ENCODE measurements around the gene C10orf143. TPM values are rescaled to one million over a fixed set of nuclear protein-coding genes. Genes with fewer than 3 reads are reported as not detected.

Gene C10orf143
- total RNA-seq, 5 donors from 2014 or later (not counting 1 experiment from before 2014, with no cell fraction given), result 7.6 to 14.6 (median 12.3) TPM

DNA sequence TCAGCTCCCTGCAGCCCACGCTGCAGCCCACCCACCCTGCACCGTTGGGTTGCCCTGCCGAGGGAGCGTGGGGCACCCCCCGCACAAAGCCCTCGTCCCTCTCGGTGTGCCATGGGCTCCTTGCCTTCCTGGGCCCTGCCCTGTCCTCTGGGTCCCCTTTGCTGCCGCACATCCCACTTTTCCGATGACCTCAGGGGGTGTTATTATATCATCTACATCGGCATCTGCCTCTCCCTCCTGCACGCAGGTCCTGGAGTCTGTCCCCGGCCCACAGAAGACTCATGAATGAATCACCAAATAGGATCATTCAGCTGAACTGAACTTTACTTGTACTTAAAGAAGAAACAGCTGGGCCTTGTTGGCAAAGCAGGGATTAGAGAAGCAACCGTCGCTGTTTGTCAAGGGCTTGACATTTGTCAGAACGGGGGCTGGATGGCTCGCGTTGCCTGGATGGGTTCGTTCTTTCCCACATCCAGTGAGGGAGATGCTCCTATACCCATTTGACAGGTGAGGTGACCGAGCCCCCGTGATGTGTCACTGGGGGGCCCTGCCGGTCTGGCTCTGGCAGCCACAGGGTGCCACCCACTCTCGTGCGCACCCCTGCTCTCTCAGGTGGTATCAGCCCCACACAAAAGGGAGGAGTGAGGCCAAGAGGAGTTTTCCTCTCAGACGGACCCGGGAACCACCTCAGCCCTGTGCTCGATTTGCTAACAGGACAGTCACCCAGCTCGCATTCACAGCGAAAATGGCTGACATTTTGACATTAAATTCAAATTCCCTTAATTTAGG lies 87.9 kb downstream of the C10orf143 start:
- Mint-ChIP-seq H3K4me3 (no peak overlapping the region), H3K27ac (no peak overlapping the region), H3K36me3 (no peaks in the 10 kb centered on the region), H3K9me3 (no peaks in the 10 kb centered on the region), H3K27me3 (peaks cover 0 to 3% of the 10 kb centered on the region in 2 donors), H3K4me1 (peaks cover 0 to 3% (median 0%) of the 10 kb centered on the region in 3 donors)
- H3K27me3 ChIP-seq (replicated peaks in 1 of 2; ENCODE audit: control insufficient read depth in 2 of 2, extremely low read depth in 1 of 2, insufficient read depth in 2 of 2, low read length in 1 of 2), result peaks cover 0 to 10% of the 10 kb centered on the region in 2 experiments
- no peaks in the 10 kb centered on the region for H3K9me3 ChIP-seq
- DNase-seq (peak in 1 of 35 experiments; percentile 4), ATAC-seq (replicated peaks in 1 of 4) (no peak)
- H3K36me3 ChIP-seq (ENCODE audit: control insufficient read depth in 2 of 2, extremely low read depth in 1 of 2, insufficient read depth in 1 of 2, low read length in 1 of 2), result no peaks in the 10 kb centered on the region
- CTCF ChIA-PET, result no interaction called here
- no peak overlapping the region for H3K27ac ChIP-seq (ENCODE audit: low read length)
- POLR2A ChIA-PET, result no interaction called here
- no peak overlapping the region for H3K4me3 ChIP-seq (ENCODE audit: control insufficient read depth in 1 of 2, extremely low read depth in 1 of 2, low read length in 1 of 2)
- WGBS (ENCODE audit: insufficient coverage), result 86% methylated on average over 15 of the region's 28 CpGs
- H3K4me1 ChIP-seq (ENCODE audit: control insufficient read depth in 1 of 2, extremely low read depth in 1 of 2, insufficient read depth in 2 of 2, low read length in 2 of 2), result no peaks in the 10 kb centered on the region

DNA sequence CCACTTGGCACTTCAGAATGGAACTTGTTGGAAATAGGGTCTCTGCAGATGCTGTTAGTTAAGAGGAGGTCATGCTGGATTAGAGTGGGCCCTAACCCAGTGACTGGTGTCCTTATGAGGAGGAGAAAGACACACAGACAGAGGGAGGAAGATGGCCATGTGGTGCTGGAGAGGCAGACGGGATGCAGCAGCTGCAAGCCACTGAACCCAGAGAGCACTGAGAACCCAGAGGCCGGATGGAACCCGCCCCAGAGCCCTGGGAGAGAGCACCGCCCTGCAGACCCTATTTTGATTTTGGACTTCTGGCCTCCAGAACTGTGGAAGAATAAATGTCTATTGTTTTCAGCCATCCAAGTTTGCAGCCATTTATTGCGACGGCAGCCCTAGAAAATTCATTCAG lies 88.5 kb downstream of the C10orf143 start:
- Mint-ChIP-seq H3K9me3 (no peaks in the 10 kb centered on the region), H3K27me3 (peaks cover 0 to 3% of the 10 kb centered on the region in 2 donors), H3K27ac (no peak overlapping the region), H3K4me3 (no peak overlapping the region), H3K4me1 (peaks cover 0 to 3% (median 0%) of the 10 kb centered on the region in 3 donors), H3K36me3 (no peaks in the 10 kb centered on the region)
- ChIA-PET POLR2A (no interaction called here), CTCF (no interaction called here)
- H3K36me3 ChIP-seq (ENCODE audit: control insufficient read depth in 2 of 2, extremely low read depth in 1 of 2, insufficient read depth in 1 of 2, low read length in 1 of 2), result no peaks in the 10 kb centered on the region
- DNase-seq (peak in 1 of 35 experiments; percentile 11), ATAC-seq (replicated peaks in 1 of 4) (no peak)
- H3K9me3 ChIP-seq, result no peaks in the 10 kb centered on the region
- no peaks in the 10 kb centered on the region for H3K4me1 ChIP-seq (ENCODE audit: control insufficient read depth in 1 of 2, extremely low read depth in 1 of 2, insufficient read depth in 2 of 2, low read length in 2 of 2)
- WGBS (ENCODE audit: insufficient coverage), result 72% methylated on average over 5 of the region's 6 CpGs
- no peak overlapping the region for H3K4me3 ChIP-seq (ENCODE audit: control insufficient read depth in 1 of 2, extremely low read depth in 1 of 2, low read length in 1 of 2)
- H3K27me3 ChIP-seq (replicated peaks in 1 of 2; ENCODE audit: control insufficient read depth in 2 of 2, extremely low read depth in 1 of 2, insufficient read depth in 2 of 2, low read length in 1 of 2), result peaks cover 0 to 11% of the 10 kb centered on the region in 2 experiments
- H3K27ac ChIP-seq (ENCODE audit: low read length), result no peak overlapping the region

DNA sequence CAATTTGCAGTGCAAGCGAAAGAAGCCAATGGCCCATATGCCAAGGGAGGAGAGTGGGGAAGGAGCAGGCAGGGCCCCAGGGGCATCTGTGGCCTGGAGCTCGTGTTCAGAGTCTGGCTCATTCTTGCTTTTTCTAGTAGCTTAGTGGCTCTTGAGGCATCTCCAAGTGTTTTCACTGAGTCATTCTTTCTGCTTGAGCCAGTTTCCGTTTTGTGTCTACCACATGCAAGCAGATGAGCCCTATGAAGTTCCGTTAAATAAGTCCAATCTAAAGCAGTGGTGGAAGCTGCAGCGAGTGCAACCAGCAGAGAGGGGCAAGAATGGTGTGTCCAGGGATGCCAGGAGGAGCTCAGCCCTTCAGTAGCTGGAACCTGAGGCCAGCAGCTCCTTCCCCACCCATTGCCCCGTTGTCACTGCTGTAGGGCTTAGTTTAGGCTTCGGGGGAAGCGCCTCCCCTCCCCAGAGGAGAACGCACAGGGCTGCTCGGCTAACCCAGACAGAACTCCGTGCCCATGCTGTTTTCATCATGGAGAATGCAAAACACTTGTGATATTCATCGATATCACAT lies 89.2 kb downstream of the C10orf143 start:
- no peak overlapping the region for H3K27ac ChIP-seq (ENCODE audit: low read length)
- Mint-ChIP-seq H3K4me3 (no peak overlapping the region), H3K27me3 (peaks cover 0 to 3% of the 10 kb centered on the region in 2 donors), H3K9me3 (no peaks in the 10 kb centered on the region), H3K4me1 (peaks cover 0 to 3% (median 0%) of the 10 kb centered on the region in 3 donors), H3K27ac (no peak overlapping the region), H3K36me3 (no peaks in the 10 kb centered on the region)
- 73% methylated on average over 11 of the region's 12 CpGs for WGBS (ENCODE audit: insufficient coverage)
- peaks cover 0 to 10% of the 10 kb centered on the region in 2 experiments for H3K27me3 ChIP-seq (replicated peaks in 1 of 2; ENCODE audit: control insufficient read depth in 2 of 2, extremely low read depth in 1 of 2, insufficient read depth in 2 of 2, low read length in 1 of 2)
- peak in 1 of 35 experiments; percentile 22 for DNase-seq
- H3K36me3 ChIP-seq (ENCODE audit: control insufficient read depth in 2 of 2, extremely low read depth in 1 of 2, insufficient read depth in 1 of 2, low read length in 1 of 2), result no peaks in the 10 kb centered on the region
- H3K4me3 ChIP-seq (ENCODE audit: control insufficient read depth in 1 of 2, extremely low read depth in 1 of 2, low read length in 1 of 2), result no peak overlapping the region
- ChIA-PET POLR2A (no interaction called here), CTCF (no interaction called here)
- ATAC-seq (replicated peaks in 1 of 4), result no peak
- H3K4me1 ChIP-seq (ENCODE audit: control insufficient read depth in 1 of 2, extremely low read depth in 1 of 2, insufficient read depth in 2 of 2, low read length in 2 of 2), result no peaks in the 10 kb centered on the region
- no peaks in the 10 kb centered on the region for H3K9me3 ChIP-seq

DNA sequence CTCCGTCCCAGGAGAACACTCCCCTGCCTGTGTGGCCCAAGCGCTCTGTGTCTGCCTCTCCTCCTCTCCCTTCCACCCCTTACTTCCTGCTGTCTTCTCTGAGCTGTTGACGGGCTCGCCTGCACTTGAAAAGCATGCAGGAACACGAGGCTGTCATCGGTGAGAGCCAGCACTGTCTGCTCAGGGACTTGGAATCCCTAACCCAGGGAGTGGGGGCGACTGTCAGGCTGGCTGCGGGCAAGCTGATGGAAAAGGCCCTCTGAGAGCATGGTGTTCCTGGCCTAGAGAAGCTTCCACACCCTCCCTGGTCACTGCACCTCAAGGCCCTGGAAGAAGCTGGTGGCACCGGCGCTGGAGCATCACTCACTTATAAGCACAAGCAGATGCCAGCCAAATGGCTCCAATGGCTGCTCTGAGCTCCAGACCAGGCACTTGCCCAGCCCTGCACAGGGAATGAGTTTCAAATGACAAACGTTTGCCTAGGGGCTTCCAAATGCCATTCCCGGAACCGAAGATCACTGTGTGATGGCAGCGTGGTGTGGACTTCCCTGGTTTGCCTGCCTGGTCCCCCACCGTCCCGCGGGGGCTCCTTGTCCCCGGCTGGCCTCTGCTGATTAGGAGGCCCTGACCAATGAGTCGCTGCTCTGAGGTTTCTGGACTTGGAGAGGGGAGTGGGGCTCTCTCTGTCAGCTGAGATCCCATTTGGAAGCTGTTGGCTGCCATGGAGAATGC lies 89.8 kb downstream of the C10orf143 start:
- no peak overlapping the region for H3K27ac ChIP-seq (ENCODE audit: low read length)
- CTCF ChIA-PET, result no interaction called here
- no peaks in the 10 kb centered on the region for H3K9me3 ChIP-seq
- Mint-ChIP-seq H3K36me3 (no peaks in the 10 kb centered on the region), H3K4me1 (peaks cover 0 to 3% (median 0%) of the 10 kb centered on the region in 3 donors), H3K9me3 (no peaks in the 10 kb centered on the region), H3K4me3 (no peak overlapping the region), H3K27me3 (peaks cover 0 to 3% of the 10 kb centered on the region in 2 donors), H3K27ac (no peak overlapping the region)
- H3K27me3 ChIP-seq (replicated peaks in 1 of 2; ENCODE audit: control insufficient read depth in 2 of 2, extremely low read depth in 1 of 2, insufficient read depth in 2 of 2, low read length in 1 of 2), result peaks cover 0 to 10% of the 10 kb centered on the region in 2 experiments
- 69% methylated on average over 19 of the region's 19 CpGs for WGBS (ENCODE audit: insufficient coverage)
- ATAC-seq (replicated peaks in 1 of 4), result no peak
- no peaks in the 10 kb centered on the region for H3K4me1 ChIP-seq (ENCODE audit: control insufficient read depth in 1 of 2, extremely low read depth in 1 of 2, insufficient read depth in 2 of 2, low read length in 2 of 2)
- no peak overlapping the region for H3K4me3 ChIP-seq (ENCODE audit: control insufficient read depth in 1 of 2, extremely low read depth in 1 of 2, low read length in 1 of 2)
- no peak for DNase-seq
- H3K36me3 ChIP-seq (ENCODE audit: control insufficient read depth in 2 of 2, extremely low read depth in 1 of 2, insufficient read depth in 1 of 2, low read length in 1 of 2), result no peaks in the 10 kb centered on the region
- POLR2A ChIA-PET, result no interaction called here

DNA sequence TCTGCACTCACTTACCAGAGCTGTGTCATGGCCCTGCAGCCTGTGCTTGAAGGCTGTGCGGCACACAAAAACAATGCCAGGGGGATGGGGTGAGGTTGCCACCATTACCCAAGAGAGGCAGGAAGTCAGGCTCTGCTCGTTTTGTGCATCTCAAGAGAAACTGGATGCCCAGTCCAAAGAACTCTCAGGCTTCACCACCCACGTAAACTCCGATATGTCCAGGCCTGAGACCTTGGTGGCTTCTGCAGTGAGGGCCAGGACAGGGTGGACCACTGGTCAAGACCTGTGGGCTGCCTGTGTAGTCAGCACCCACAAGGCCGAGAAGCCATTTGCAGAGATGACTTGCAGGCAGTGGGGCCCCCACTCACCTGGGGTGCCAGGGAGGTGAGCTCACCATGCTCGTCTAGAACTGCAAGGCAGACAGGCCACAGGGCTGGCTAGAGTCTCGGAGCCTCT lies 91.9 kb downstream of the C10orf143 start:
- H3K9me3 Mint-ChIP-seq, result no peaks in the 10 kb centered on the region
- H3K27me3 Mint-ChIP-seq, result no peaks in the 10 kb centered on the region
- no peak overlapping the region for H3K4me3 ChIP-seq (ENCODE audit: control insufficient read depth in 1 of 2, extremely low read depth in 1 of 2, low read length in 1 of 2)
- ChIA-PET CTCF (no interaction called here), POLR2A (no interaction called here)
- H3K36me3 ChIP-seq (ENCODE audit: control insufficient read depth in 2 of 2, extremely low read depth in 1 of 2, insufficient read depth in 1 of 2, low read length in 1 of 2), result no peaks in the 10 kb centered on the region
- H3K27ac ChIP-seq (ENCODE audit: low read length), result no peak overlapping the region
- ATAC-seq (replicated peaks in 1 of 4) (no peak), DNase-seq (peak in 1 of 35 experiments; percentile 2)
- no peaks in the 10 kb centered on the region for H3K36me3 Mint-ChIP-seq
- no peak overlapping the region for H3K4me3 Mint-ChIP-seq
- 73% methylated on average over 5 of the region's 7 CpGs for WGBS (ENCODE audit: insufficient coverage)
- peaks cover 0 to 14% of the 10 kb centered on the region in 2 experiments for H3K27me3 ChIP-seq (replicated peaks in 1 of 2; ENCODE audit: control insufficient read depth in 2 of 2, extremely low read depth in 1 of 2, insufficient read depth in 2 of 2, low read length in 1 of 2)
- no peaks in the 10 kb centered on the region for H3K4me1 ChIP-seq (ENCODE audit: control insufficient read depth in 1 of 2, extremely low read depth in 1 of 2, insufficient read depth in 2 of 2, low read length in 2 of 2)
- H3K4me1 Mint-ChIP-seq, result peaks cover 0 to 3% (median 0%) of the 10 kb centered on the region in 3 donors
- no peak overlapping the region for H3K27ac Mint-ChIP-seq
- H3K9me3 ChIP-seq, result no peaks in the 10 kb centered on the region

DNA sequence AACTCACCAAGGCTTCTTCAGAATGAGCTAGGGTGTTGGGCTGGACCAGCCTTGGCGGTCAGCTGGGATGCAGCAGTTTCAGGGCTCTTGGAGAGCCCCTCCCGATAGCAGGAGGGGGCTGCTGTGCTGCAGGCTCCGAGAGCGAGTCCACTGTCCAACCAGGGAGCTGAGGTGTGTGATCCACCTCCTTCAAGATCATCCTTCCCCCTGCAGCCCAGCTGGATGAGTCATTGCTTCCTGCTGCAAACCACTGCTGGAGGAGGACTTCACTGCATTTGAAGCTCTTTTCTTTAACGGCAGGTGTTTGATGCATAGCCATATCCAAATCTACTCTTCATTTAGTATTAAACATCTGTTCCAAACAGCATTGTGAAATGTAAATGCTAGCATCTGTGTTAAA lies 92.4 kb downstream of the C10orf143 start:
- H3K27ac ChIP-seq (ENCODE audit: low read length), result no peak overlapping the region
- WGBS (ENCODE audit: insufficient coverage), result 50% methylated on average over 2 of the region's 5 CpGs
- H3K36me3 Mint-ChIP-seq, result no peaks in the 10 kb centered on the region
- H3K4me1 ChIP-seq (ENCODE audit: control insufficient read depth in 1 of 2, extremely low read depth in 1 of 2, insufficient read depth in 2 of 2, low read length in 2 of 2), result no peaks in the 10 kb centered on the region
- H3K9me3 ChIP-seq, result no peaks in the 10 kb centered on the region
- H3K27ac Mint-ChIP-seq, result no peak overlapping the region
- no peaks in the 10 kb centered on the region for H3K36me3 ChIP-seq (ENCODE audit: control insufficient read depth in 2 of 2, extremely low read depth in 1 of 2, insufficient read depth in 1 of 2, low read length in 1 of 2)
- ATAC-seq (replicated peaks in 1 of 4) (peak in 2 of 4 experiments; percentile 48 to 60), DNase-seq (peak in 1 of 35 experiments; percentile 2)
- no peaks in the 10 kb centered on the region for H3K27me3 Mint-ChIP-seq
- no peaks in the 10 kb centered on the region for H3K9me3 Mint-ChIP-seq
- peaks cover 0 to 3% (median 0%) of the 10 kb centered on the region in 3 donors for H3K4me1 Mint-ChIP-seq
- ChIA-PET POLR2A (no interaction called here), CTCF (no interaction called here)
- H3K27me3 ChIP-seq (replicated peaks in 1 of 2; ENCODE audit: control insufficient read depth in 2 of 2, extremely low read depth in 1 of 2, insufficient read depth in 2 of 2, low read length in 1 of 2), result peaks cover 0 to 15% of the 10 kb centered on the region in 2 experiments
- H3K4me3 Mint-ChIP-seq, result no peak overlapping the region
- no peak overlapping the region for H3K4me3 ChIP-seq (ENCODE audit: control insufficient read depth in 1 of 2, extremely low read depth in 1 of 2, low read length in 1 of 2)

All from T-cell (primary cell).